Progenitor cell of endocrine pancreas (in vitro differentiated cells): ENCODE data around the gene WDR3. TPM values are rescaled to one million over a fixed set of nuclear protein-coding genes. Genes with fewer than 3 reads are reported as not detected.
A peak's percentile ranks its signal among the peaks of the same experiment; 100 is the strongest.

Source experiments
- DNase-seq: peaks from one replicate; pipeline ENCODE4 v3.0.0; 2021; ENCODE audit warnings: low spot score; ENCODE audit not compliant: unreplicated experiment
- H3K27ac Mint-ChIP-seq: 2 replicates; pipeline ENCODE4 v1.8.0; 2021; ENCODE audit warnings: mild to moderate bottlenecking, moderate library complexity, mixed read lengths
- H3K27me3 Mint-ChIP-seq: 2 replicates; pipeline ENCODE4 v1.8.0; 2021; ENCODE audit warnings: mixed read lengths
- H3K36me3 Mint-ChIP-seq: 2 replicates; pipeline ENCODE4 v1.8.0; 2022; ENCODE audit warnings: mixed read lengths; ENCODE audit not compliant: insufficient read depth
- H3K4me1 Mint-ChIP-seq: 2 replicates; pipeline ENCODE4 v1.8.0; 2021; ENCODE audit warnings: low read depth, mixed read lengths
- H3K4me3 Mint-ChIP-seq: 2 replicates; pipeline ENCODE4 v1.8.0; 2021; ENCODE audit warnings: low read depth, mild to moderate bottlenecking, moderate library complexity, mixed read lengths
- H3K9me3 Mint-ChIP-seq: 2 replicates; pipeline ENCODE4 v1.8.0; 2021; ENCODE audit warnings: low read depth, mixed read lengths
- CTCF ChIP-seq: fragments of 200-600 bp; sonication (generic); IDR thresholded peaks from one replicate; pipeline ENCODE4 v1.5.0; 2021; ENCODE audit warnings: antibody characterized with exemption, mild to moderate bottlenecking; ENCODE audit not compliant: unreplicated experiment
- total RNA-seq: library from RNA; stranded (reverse); gene quantifications from 2 replicates; pipeline ENCODE4 v1.2.1, GENCODE V29; 2021

WDR3 gene
- total RNA-seq, 1 donor from 2014 or later = 28.6 TPM

GRCh38 chr1:117894078-117894477 is 35.5 kb upstream of the WDR3 start:
- no peaks in the 10 kb centered on the region for H3K4me1 Mint-ChIP-seq
- H3K36me3 Mint-ChIP-seq = peaks cover 5% of the 10 kb centered on the region
- DNase-seq = no peak
- no peak overlapping the region for H3K27ac Mint-ChIP-seq
- no peak overlapping the region for H3K4me3 Mint-ChIP-seq
- H3K27me3 Mint-ChIP-seq = no peaks in the 10 kb centered on the region
- TF ChIP-seq CTCF = no peak
- H3K9me3 Mint-ChIP-seq = no peaks in the 10 kb centered on the region

- Mint-ChIP-seq H3K36me3 (peaks cover 5% of the 10 kb centered on the region), H3K4me3 (no peak overlapping the region), H3K27ac (no peak overlapping the region), H3K4me1 (no peaks in the 10 kb centered on the region), H3K9me3 (no peaks in the 10 kb centered on the region), H3K27me3 (no peaks in the 10 kb centered on the region)
- peak; percentile 81 for TF ChIP-seq CTCF
- peak; percentile 40 for DNase-seq
Measured at GRCh38 chr1:117895482-117896114, 33.9 kb upstream of the WDR3 start.

- Mint-ChIP-seq H3K4me3 (no peak overlapping the region), H3K4me1 (peaks cover 1% of the 10 kb centered on the region), H3K27me3 (no peaks in the 10 kb centered on the region), H3K9me3 (peaks cover 7% of the 10 kb centered on the region), H3K27ac (no peak overlapping the region), H3K36me3 (peaks cover 18% of the 10 kb centered on the region)
- TF ChIP-seq CTCF = no peak
- DNase-seq = no peak
Measured at GRCh38 chr1:117897551-117897950, 32.0 kb upstream of the WDR3 start.

GRCh38 chr1:117899801-117900200 is 29.7 kb upstream of the WDR3 start:
- H3K4me1 Mint-ChIP-seq = peaks cover 12% of the 10 kb centered on the region
- H3K9me3 Mint-ChIP-seq = peaks cover 7% of the 10 kb centered on the region
- H3K27ac Mint-ChIP-seq = no peak overlapping the region
- peaks cover 32% of the 10 kb centered on the region for H3K36me3 Mint-ChIP-seq
- no peak for DNase-seq
- no peak overlapping the region for H3K4me3 Mint-ChIP-seq
- no peaks in the 10 kb centered on the region for H3K27me3 Mint-ChIP-seq
- no peak for TF ChIP-seq CTCF

- Mint-ChIP-seq H3K27me3 (no peaks in the 10 kb centered on the region), H3K9me3 (peaks cover 7% of the 10 kb centered on the region), H3K36me3 (peaks cover 41% of the 10 kb centered on the region), H3K4me1 (peaks cover 12% of the 10 kb centered on the region), H3K27ac (no peak overlapping the region), H3K4me3 (no peak overlapping the region)
- TF ChIP-seq CTCF = no peak
- DNase-seq = no peak
Measured at GRCh38 chr1:117902944-117903343, 26.6 kb upstream of the WDR3 start.
